NB4 (cell line): ENCODE measurements around the gene UNC119B.
A peak's percentile ranks its signal among the peaks of the same experiment; 100 is the strongest.

ENCODE experiments used
- POLR2A ChIP-seq: IDR thresholded peaks from 2 replicates; pipeline ENCODE4 v1.6.1; 2011; ENCODE audit warnings: mild to moderate bottlenecking; ENCODE audit not compliant: insufficient read length; ENCODE audit errors: extremely low read depth
- TF ChIP-seq, protein P1 (sequence below): IDR thresholded peaks from one replicate; pipeline ENCODE4 v1.5.1; 2012; ENCODE audit warnings: low read depth, low read length

DNA sequence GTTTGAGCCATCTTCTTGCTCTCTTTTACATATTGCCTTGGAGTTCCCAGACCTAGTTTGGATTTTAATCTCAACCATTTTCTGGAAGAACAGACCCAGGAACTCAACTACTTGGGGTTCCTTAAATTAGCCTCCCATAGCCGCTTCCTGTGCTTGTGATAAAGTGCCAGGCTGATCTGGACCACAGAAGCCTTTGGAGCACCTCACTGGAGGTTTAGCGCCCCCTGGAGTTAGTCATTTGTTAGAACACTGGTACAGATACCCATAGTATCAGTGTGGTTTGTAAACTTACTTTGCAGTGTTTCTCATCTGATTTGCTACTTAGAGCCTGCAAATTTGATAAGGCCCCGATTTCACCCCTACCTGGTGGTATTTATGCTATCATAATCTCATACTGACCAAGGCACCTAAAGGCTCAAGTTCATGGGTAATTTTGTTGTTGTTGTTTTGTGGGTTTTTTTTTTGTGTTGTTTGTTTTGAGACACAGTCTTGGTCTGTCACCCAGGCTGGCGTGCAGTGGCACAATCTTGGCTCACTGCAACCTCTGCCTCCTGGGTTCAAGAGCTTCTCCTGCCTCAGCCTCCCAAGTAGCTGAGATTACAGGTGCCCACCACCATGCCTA, 3.7 kb downstream of the UNC119B start:
- TF ChIP-seq, protein P1, sequence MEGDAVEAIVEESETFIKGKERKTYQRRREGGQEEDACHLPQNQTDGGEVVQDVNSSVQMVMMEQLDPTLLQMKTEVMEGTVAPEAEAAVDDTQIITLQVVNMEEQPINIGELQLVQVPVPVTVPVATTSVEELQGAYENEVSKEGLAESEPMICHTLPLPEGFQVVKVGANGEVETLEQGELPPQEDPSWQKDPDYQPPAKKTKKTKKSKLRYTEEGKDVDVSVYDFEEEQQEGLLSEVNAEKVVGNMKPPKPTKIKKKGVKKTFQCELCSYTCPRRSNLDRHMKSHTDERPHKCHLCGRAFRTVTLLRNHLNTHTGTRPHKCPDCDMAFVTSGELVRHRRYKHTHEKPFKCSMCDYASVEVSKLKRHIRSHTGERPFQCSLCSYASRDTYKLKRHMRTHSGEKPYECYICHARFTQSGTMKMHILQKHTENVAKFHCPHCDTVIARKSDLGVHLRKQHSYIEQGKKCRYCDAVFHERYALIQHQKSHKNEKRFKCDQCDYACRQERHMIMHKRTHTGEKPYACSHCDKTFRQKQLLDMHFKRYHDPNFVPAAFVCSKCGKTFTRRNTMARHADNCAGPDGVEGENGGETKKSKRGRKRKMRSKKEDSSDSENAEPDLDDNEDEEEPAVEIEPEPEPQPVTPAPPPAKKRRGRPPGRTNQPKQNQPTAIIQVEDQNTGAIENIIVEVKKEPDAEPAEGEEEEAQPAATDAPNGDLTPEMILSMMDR: peak; percentile 91
- TF ChIP-seq POLR2A: no peak
